Activated naive CD4-positive, alpha-beta T cell treated with anti-CD3 and anti-CD28 coated beads, Interleukin-2, amount 10 ng/mL, durations not matched to agents 7 days and 5 days (primary cell): Measurements from ENCODE around the gene DENND1A.

Experiments
- CTCF ChIA-PET: fragments of 350-600 bp; sonication (Branson Sonifier 250); formaldehyde crosslinking; loops from one replicate; lab custom pipeline; 2021; ENCODE audit warnings: antibody characterized with exemption; lab: Charles Lee
- DNase-seq: peaks from one replicate; pipeline ENCODE4 v3.0.0-alpha.2; 2020
- H3K27ac Mint-ChIP-seq: one replicate; pipeline ENCODE4 v1.8.0; 2021; ENCODE audit warnings: mild to moderate bottlenecking, moderate library complexity, mixed read lengths
- H3K27me3 Mint-ChIP-seq: one replicate; pipeline ENCODE4 v1.8.0; 2021; ENCODE audit warnings: mild to moderate bottlenecking, mixed read lengths
- H3K36me3 Mint-ChIP-seq: one replicate; pipeline ENCODE4 v1.8.0; 2021; ENCODE audit warnings: mixed read lengths
- H3K4me1 Mint-ChIP-seq: one replicate; pipeline ENCODE4 v1.8.0; 2021; ENCODE audit warnings: mixed read lengths
- H3K4me3 Mint-ChIP-seq: one replicate; pipeline ENCODE4 v1.8.0; 2021; ENCODE audit warnings: mild to moderate bottlenecking, moderate library complexity, mixed read lengths
- H3K9me3 Mint-ChIP-seq: one replicate; pipeline ENCODE4 v1.8.0; 2021; ENCODE audit warnings: mixed read lengths

Gene DENND1A

GRCh38 chr9:123630233-123630632 is 299.7 kb downstream of the DENND1A start:
- DNase-seq, result no peak
- CTCF ChIA-PET, result no interaction called here
- no peak overlapping the region for H3K27ac Mint-ChIP-seq
- peaks cover 4% of the 10 kb centered on the region for H3K4me1 Mint-ChIP-seq
- peaks cover 3% of the 10 kb centered on the region for H3K36me3 Mint-ChIP-seq
- no peak overlapping the region for H3K4me3 Mint-ChIP-seq
- no peaks in the 10 kb centered on the region for H3K9me3 Mint-ChIP-seq
- H3K27me3 Mint-ChIP-seq, result peaks cover 8% of the 10 kb centered on the region

DNA sequence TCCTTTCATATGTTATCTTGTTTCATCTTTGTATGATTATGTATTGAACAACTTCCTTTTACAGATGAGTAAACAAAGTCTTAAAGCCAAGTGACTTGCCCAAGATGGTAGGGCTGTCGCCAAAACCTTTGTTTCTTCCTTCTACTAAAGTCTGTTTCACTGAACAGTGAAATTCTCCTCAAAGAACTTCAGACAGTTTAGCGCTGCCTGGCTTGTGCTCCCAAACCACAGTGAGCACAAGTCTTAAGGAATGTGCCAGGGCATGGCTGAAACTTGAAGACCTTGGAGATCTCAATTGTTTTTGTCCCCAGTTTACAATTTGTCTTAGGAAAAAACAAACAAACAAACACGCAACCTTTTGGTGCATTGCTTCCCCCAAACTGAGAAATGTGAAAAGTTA is 300.4 kb downstream of the DENND1A start:
- peaks cover 8% of the 10 kb centered on the region for H3K27me3 Mint-ChIP-seq
- H3K4me3 Mint-ChIP-seq, result no peak overlapping the region
- H3K36me3 Mint-ChIP-seq, result peaks cover 3% of the 10 kb centered on the region
- CTCF ChIA-PET, result no interaction called here
- no peaks in the 10 kb centered on the region for H3K9me3 Mint-ChIP-seq
- DNase-seq, result no peak
- peaks cover 4% of the 10 kb centered on the region for H3K4me1 Mint-ChIP-seq
- H3K27ac Mint-ChIP-seq, result no peak overlapping the region

GRCh38 chr9:123622711-123623241 is 307.1 kb downstream of the DENND1A start:
- Mint-ChIP-seq H3K27ac (no peak overlapping the region), H3K27me3 (no peaks in the 10 kb centered on the region), H3K4me1 (no peaks in the 10 kb centered on the region), H3K36me3 (no peaks in the 10 kb centered on the region), H3K4me3 (no peak overlapping the region), H3K9me3 (no peaks in the 10 kb centered on the region)
- no peak for DNase-seq
- CTCF ChIA-PET, result no interaction called here

- CTCF ChIA-PET, result no interaction called here
- DNase-seq, result no peak
- H3K27ac Mint-ChIP-seq, result no peak overlapping the region
These were observed 309.7 kb downstream of the DENND1A start for GRCh38 chr9:123620239-123620638.

DNA sequence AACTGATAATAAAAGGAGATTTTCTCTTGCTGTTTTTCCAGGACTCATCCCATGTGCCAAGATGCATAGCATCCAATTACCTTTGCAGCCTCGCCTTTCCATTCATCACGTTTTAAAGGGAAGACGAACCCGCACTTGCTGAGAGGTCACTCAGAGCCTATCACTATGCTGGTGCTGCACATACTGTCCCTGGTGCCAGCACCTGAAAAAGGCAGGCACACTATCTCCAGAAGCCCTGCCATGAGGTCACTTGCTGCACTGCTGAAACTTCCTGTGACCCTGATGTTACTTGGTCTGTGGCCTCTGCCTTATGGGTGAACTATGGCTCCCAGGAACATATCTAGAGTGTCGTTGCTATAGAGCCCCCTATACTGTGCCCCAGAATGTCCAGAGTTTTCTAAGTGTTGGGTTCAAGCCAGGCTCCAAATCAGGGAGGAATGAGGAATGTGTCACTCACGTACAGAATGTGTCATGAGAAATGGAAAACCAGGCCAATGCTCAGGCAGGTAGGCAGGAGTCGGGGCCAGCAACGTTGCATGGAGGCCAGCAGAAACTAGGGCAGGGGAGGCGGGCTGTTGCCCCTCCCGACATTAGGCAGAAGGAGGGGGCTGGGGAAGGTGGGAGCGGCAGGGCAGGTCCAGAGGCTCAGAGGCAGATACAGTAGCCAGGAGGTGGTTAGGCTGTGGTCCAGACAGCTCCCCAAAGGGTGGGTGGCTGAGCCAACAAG is 311.8 kb downstream of the DENND1A start:
- Mint-ChIP-seq H3K4me1 (no peaks in the 10 kb centered on the region), H3K27me3 (no peaks in the 10 kb centered on the region), H3K27ac (no peak overlapping the region), H3K9me3 (no peaks in the 10 kb centered on the region), H3K36me3 (no peaks in the 10 kb centered on the region), H3K4me3 (no peak overlapping the region)
- no peak for DNase-seq
- CTCF ChIA-PET, result no interaction called here

More at GRCh38 chr9:123620239-123620638, 309.7 kb downstream of the DENND1A start:
- H3K4me3 Mint-ChIP-seq, result no peak overlapping the region
- no peaks in the 10 kb centered on the region for H3K4me1 Mint-ChIP-seq
- H3K9me3 Mint-ChIP-seq, result no peaks in the 10 kb centered on the region
- H3K36me3 Mint-ChIP-seq, result no peaks in the 10 kb centered on the region
- no peaks in the 10 kb centered on the region for H3K27me3 Mint-ChIP-seq

GRCh38 chr9:123617286-123617685 is 312.6 kb downstream of the DENND1A start:
- CTCF ChIA-PET, result no interaction called here
- Mint-ChIP-seq H3K27ac (no peak overlapping the region), H3K4me1 (no peaks in the 10 kb centered on the region), H3K4me3 (no peak overlapping the region), H3K27me3 (no peaks in the 10 kb centered on the region), H3K36me3 (no peaks in the 10 kb centered on the region), H3K9me3 (no peaks in the 10 kb centered on the region)
- no peak for DNase-seq

DNA sequence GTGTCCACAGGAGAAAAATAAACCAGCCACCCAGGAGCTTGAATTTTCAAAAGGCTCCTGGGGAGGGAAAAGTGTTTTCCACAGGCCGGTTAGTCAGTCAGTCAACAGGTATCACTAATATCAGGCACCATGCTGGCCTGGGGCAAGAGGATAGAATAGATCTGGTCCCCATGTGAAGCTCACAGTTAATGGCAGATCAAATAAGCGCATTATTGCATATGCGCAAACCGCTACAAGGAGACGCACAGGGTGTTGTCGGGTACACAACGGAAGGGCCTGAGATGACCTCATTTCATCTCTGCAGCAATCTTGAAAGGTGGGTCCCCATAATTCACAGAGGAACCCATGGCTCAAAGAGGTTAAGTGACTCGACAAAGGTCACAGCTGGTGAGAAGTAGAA is 313.2 kb downstream of the DENND1A start:
- Mint-ChIP-seq H3K27me3 (no peaks in the 10 kb centered on the region), H3K36me3 (no peaks in the 10 kb centered on the region), H3K4me1 (no peaks in the 10 kb centered on the region), H3K9me3 (no peaks in the 10 kb centered on the region), H3K4me3 (no peak overlapping the region), H3K27ac (no peak overlapping the region)
- CTCF ChIA-PET, result no interaction called here
- no peak for DNase-seq

DNA sequence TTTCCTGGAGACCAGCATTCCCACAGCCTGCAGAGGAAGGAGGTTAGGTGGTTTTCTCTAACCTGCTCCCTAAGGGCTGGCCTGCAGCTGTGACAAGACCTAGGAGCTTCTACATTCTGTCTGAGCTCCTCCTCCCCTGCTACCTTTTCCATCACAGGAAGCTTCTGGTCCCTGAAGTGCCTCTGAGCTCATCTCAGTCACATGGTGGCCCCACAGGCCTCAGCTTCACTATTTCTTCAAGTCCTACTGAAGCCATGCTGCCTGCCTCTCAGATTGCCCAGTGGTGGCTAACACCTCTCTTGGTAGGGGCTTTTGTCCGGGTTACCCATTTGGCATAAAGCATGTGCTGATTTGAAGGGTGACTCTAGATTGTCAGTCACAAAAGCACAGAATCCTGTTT is 314.5 kb downstream of the DENND1A start:
- no peaks in the 10 kb centered on the region for H3K4me1 Mint-ChIP-seq
- H3K4me3 Mint-ChIP-seq, result no peak overlapping the region
- H3K27ac Mint-ChIP-seq, result no peak overlapping the region
- no peaks in the 10 kb centered on the region for H3K27me3 Mint-ChIP-seq
- CTCF ChIA-PET, result no interaction called here
- DNase-seq, result no peak
- no peaks in the 10 kb centered on the region for H3K36me3 Mint-ChIP-seq
- no peaks in the 10 kb centered on the region for H3K9me3 Mint-ChIP-seq

DNA sequence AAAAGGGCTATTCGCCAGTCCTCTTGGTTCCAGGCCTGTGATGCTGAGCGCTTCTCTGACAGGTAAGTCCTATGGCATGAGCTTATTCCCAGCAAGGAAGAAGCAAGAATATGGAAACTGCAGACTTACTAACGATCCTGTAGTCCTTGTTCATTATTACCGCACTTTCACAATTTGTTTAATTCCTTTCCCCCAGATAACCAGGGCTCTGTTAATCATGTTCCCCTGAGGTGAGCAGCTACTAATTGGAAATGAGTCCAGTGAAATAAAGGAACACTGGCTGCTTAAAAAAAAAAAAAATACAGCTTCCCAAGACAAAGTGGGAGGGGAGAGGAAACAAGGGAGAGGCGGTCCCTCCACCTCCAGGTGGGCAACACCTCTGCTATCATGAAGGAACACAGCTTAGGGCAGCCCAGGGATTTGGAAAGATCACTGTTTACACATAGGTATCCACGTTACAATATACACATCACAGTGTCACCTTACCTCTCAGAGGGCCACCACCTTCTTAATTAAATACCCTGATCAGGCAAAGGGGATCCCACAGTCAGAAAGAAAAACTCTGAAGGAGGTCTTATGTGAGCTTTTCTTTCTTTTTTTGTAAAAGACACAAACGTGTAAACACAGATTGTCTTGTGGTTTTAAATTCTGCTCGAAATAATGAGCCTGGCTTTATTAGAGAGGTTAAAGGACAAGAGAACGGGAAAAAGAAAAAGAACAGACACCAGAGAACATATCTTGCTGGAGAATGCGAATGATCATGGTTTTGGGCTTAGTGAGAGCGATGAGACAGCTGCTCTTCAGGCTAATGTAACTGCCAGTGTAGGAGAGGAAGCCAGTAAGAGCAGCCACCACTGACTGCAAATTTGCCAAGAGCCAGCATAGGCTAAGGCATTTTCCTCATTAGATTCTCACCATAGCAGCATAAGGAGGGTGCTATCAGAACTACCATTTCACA is 315.3 kb downstream of the DENND1A start:
- CTCF ChIA-PET, result no interaction called here
- no peaks in the 10 kb centered on the region for H3K36me3 Mint-ChIP-seq
- H3K4me1 Mint-ChIP-seq, result no peaks in the 10 kb centered on the region
- H3K27ac Mint-ChIP-seq, result no peak overlapping the region
- H3K9me3 Mint-ChIP-seq, result no peaks in the 10 kb centered on the region
- no peak overlapping the region for H3K4me3 Mint-ChIP-seq
- DNase-seq, result no peak
- no peaks in the 10 kb centered on the region for H3K27me3 Mint-ChIP-seq

- Mint-ChIP-seq H3K4me3 (no peak overlapping the region), H3K36me3 (no peaks in the 10 kb centered on the region), H3K9me3 (no peaks in the 10 kb centered on the region), H3K27me3 (no peaks in the 10 kb centered on the region), H3K27ac (no peak overlapping the region), H3K4me1 (no peaks in the 10 kb centered on the region)
- no peak for DNase-seq
- CTCF ChIA-PET, result no interaction called here
These were observed 318.7 kb downstream of the DENND1A start for GRCh38 chr9:123611226-123611625.

- Mint-ChIP-seq H3K4me1 (no peaks in the 10 kb centered on the region), H3K4me3 (no peak overlapping the region), H3K27ac (no peak overlapping the region), H3K9me3 (no peaks in the 10 kb centered on the region), H3K36me3 (no peaks in the 10 kb centered on the region), H3K27me3 (no peaks in the 10 kb centered on the region)
- DNase-seq, result no peak
- CTCF ChIA-PET, result no interaction called here
These were observed 320.1 kb downstream of the DENND1A start for GRCh38 chr9:123609844-123610243.

DNA sequence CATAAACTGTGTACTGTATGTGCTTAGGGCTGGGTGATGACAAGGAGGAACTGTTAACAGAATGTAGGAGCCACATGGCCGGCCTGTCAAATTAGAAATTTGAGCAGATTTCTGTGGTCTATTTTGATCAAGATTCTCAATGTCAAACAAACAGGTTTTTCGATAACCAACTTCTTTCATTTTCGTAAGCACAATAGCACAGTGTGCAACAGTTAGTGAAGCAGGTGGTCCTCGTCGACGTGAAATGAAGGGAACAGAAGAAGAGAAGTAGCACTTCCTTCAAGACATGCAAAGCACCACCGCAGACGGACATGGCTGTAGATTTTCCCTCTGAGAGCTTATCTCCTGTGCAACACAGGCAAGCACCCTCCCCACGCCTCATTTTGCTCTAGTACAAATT is 321.8 kb downstream of the DENND1A start:
- Mint-ChIP-seq H3K27me3 (no peaks in the 10 kb centered on the region), H3K27ac (no peak overlapping the region), H3K4me1 (no peaks in the 10 kb centered on the region), H3K4me3 (no peak overlapping the region), H3K9me3 (no peaks in the 10 kb centered on the region), H3K36me3 (no peaks in the 10 kb centered on the region)
- DNase-seq, result no peak
- CTCF ChIA-PET, result no interaction called here

- no peaks in the 10 kb centered on the region for H3K9me3 Mint-ChIP-seq
- no peaks in the 10 kb centered on the region for H3K4me1 Mint-ChIP-seq
- CTCF ChIA-PET, result no interaction called here
- no peaks in the 10 kb centered on the region for H3K27me3 Mint-ChIP-seq
- H3K27ac Mint-ChIP-seq, result no peak overlapping the region
- H3K36me3 Mint-ChIP-seq, result no peaks in the 10 kb centered on the region
- no peak for DNase-seq
- H3K4me3 Mint-ChIP-seq, result no peak overlapping the region
These were observed 322.4 kb downstream of the DENND1A start for GRCh38 chr9:123607479-123607878.

GRCh38 chr9:123606141-123606540 is 323.8 kb downstream of the DENND1A start:
- CTCF ChIA-PET, result no interaction called here
- H3K27me3 Mint-ChIP-seq, result no peaks in the 10 kb centered on the region
- no peaks in the 10 kb centered on the region for H3K9me3 Mint-ChIP-seq
- DNase-seq, result no peak
- H3K36me3 Mint-ChIP-seq, result no peaks in the 10 kb centered on the region
- no peak overlapping the region for H3K4me3 Mint-ChIP-seq
- no peak overlapping the region for H3K27ac Mint-ChIP-seq
- H3K4me1 Mint-ChIP-seq, result no peaks in the 10 kb centered on the region

DNA sequence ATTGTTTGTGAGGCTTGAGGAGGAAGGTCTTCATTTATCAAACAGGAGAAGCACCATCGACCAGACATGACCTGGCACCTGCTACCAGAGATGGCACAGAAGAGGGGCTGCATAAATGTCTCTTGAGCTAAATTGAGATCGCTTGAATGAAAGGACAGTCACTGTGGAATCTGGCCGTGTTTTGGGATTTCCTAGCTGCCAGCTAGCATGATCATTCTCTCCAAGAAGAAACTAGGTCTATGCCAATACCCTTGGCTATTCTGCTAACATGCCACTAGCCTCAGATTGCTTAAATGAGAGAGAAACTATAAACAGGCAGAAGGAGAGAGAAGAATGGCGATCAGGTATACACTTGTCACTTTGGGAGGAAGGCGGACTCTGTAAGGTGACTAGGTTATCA is 324.6 kb downstream of the DENND1A start:
- Mint-ChIP-seq H3K27ac (no peak overlapping the region), H3K9me3 (no peaks in the 10 kb centered on the region), H3K4me1 (no peaks in the 10 kb centered on the region), H3K27me3 (no peaks in the 10 kb centered on the region), H3K36me3 (no peaks in the 10 kb centered on the region), H3K4me3 (no peak overlapping the region)
- CTCF ChIA-PET, result no interaction called here
- no peak for DNase-seq
